PFSK-1 (cell line): ENCODE data around the gene CYTH3.

ENCODE experiments used
- POLR2AphosphoS5 ChIP-seq: IDR thresholded peaks from 2 replicates; pipeline ENCODE4 v1.6.1; 2012; ENCODE audit warnings: low read depth, mild to moderate bottlenecking, control low read depth, low read length, moderate library complexity
- REST ChIP-seq, 2 experiments: IDR thresholded peaks; 2 replicates each; pipeline versions ENCODE4 v1.6.1 to v1.8.0; 2011 to 2012; ENCODE audit warnings: low read depth in 2 of 2, low read length in 2 of 2, control low read depth in 1 of 2, inconsistent platforms in 1 of 2, mild to moderate bottlenecking in 1 of 2, moderate library complexity in 1 of 2; ENCODE audit not compliant: insufficient read depth in 1 of 2
- SIN3A ChIP-seq: IDR thresholded peaks from 2 replicates; pipeline ENCODE4 v1.6.1; 2012; ENCODE audit warnings: mild to moderate bottlenecking, low read length, moderate library complexity, borderline replicate concordance; ENCODE audit not compliant: insufficient read depth
- TAF1 ChIP-seq: IDR thresholded peaks from 2 replicates; pipeline ENCODE4 v1.6.1; 2012; ENCODE audit warnings: low read length, control low read depth, borderline replicate concordance; ENCODE audit not compliant: insufficient read depth

- TF ChIP-seq POLR2AphosphoS5 (no peak), REST (IDR thresholded peaks at IDR 0.05; ENCODE audit: insufficient read depth in 1 of 2, low read depth in 2 of 2, low read length in 2 of 2) (no peak), TAF1 (no peak), SIN3A (no peak)
These were observed 2.3 kb upstream of the CYTH3 start for GRCh38 chr7:6274743-6275142.
